GM12892 (cell line): ENCODE results near the gene NCAN.

Source experiments
- POLR2A ChIP-seq: IDR thresholded peaks from 2 replicates; pipeline ENCODE4 v1.6.1; 2011; ENCODE audit warnings: low read depth, low read length, control low read depth
- TAF1 ChIP-seq: IDR thresholded peaks from 2 replicates; pipeline ENCODE4 v1.6.1; 2011; ENCODE audit warnings: low read depth, mild to moderate bottlenecking, control low read depth, low read length, borderline replicate concordance

DNA sequence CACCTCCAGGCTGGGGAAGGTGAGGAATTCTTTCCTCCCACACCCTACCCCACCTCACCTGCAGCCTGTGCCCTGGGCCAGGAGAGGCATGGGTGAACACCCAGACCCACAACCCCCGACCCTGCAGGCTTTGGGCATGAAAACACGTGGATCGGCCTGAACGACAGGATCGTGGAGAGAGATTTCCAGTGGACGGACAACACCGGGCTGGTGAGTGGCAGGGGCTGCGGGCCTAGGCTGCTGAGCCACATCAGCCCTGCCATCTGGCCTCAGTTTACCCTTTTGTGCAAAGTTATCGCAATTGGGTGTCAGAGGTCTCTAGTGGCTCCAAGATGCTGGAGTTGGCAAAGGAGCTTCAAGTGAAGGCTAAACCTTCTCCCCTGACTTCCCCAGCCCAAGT, 28.7 kb downstream of the NCAN start:
- TF ChIP-seq POLR2A (no peak), TAF1 (no peak)
